Activated naive CD4-positive, alpha-beta T cell treated with anti-CD3 and anti-CD28 coated beads, Interleukin-2, amount 10 ng/mL, durations not matched to agents 7 days and 5 days (primary cell): ENCODE measurements around the gene SNRK.

ENCODE experiments used
- CTCF ChIA-PET: fragments of 350-600 bp; sonication (Branson Sonifier 250); formaldehyde crosslinking; loops from one replicate; lab custom pipeline; 2021; ENCODE audit warnings: antibody characterized with exemption; lab: Charles Lee
- DNase-seq: peaks from one replicate; pipeline ENCODE4 v3.0.0-alpha.2; 2020
- H3K27ac Mint-ChIP-seq: one replicate; pipeline ENCODE4 v1.8.0; 2021; ENCODE audit warnings: mild to moderate bottlenecking, moderate library complexity, mixed read lengths
- H3K27me3 Mint-ChIP-seq: one replicate; pipeline ENCODE4 v1.8.0; 2021; ENCODE audit warnings: mild to moderate bottlenecking, mixed read lengths
- H3K36me3 Mint-ChIP-seq: one replicate; pipeline ENCODE4 v1.8.0; 2021; ENCODE audit warnings: mixed read lengths
- H3K4me1 Mint-ChIP-seq: one replicate; pipeline ENCODE4 v1.8.0; 2021; ENCODE audit warnings: mixed read lengths
- H3K4me3 Mint-ChIP-seq: one replicate; pipeline ENCODE4 v1.8.0; 2021; ENCODE audit warnings: mild to moderate bottlenecking, moderate library complexity, mixed read lengths
- H3K9me3 Mint-ChIP-seq: one replicate; pipeline ENCODE4 v1.8.0; 2021; ENCODE audit warnings: mixed read lengths

Gene SNRK

DNA sequence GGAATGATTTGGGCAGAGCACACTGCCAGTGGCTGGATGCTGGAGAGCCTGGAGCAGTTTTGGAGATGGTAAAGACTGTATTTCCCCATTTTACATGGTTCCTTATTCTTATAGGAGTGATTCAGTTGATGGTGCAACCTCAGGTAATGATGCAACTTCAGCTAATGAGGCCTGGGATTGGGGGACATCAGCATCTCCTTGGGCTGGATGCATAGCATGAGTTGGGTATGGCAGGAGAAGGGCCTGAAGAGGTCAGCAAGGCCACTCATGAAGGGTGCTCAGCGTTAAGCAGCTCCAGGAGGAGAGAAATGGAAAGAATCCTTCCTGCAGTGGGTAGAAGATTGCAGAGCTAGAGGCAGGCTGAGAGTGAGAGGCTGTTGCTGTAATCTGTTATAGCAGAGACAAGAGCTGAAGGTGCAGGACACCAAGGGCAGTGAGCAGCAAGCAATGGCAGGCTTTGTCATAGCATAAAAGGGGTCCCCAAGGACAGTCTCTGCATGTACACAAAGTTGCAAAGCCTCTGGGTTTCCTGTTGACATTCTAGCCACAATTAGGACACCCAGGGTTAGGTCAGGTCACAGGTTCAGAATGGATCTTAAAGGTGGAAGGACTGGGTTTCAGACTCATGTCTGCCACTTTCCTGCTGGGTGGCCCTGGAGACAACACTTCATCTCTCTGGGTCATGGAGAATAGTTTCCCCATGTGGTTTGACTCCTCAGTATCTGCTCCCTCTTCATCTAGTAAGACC is 29.5 kb upstream of the SNRK start:
- CTCF ChIA-PET = interaction anchor here (0.6 to 1.0 kb wide), 3 partner anchors 11 to 246 kb away, joined by 3 to 4 read pairs (median 3); no protein-coding TSS in a partner anchor
- peaks cover 1% of the 10 kb centered on the region for H3K9me3 Mint-ChIP-seq
- no peak for DNase-seq

DNA sequence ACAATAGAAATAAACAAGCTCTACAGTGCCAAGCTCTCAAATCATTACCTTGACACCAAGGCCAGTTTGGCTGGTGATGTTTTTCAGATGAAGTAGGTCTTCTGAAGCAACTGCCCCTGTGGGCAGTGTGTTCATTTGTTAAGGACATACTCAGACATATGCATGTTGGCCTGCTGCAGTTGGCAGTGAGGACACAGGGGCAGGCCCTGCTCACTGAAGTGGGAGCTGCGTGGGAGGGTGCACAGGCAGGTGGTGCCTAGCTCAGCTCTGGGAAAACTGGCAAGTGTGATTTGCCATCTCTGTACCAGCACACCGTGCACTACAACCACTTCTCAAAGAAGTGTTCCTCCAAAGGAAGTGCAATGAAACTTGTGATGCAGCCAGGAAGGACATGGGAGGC is 28.5 kb upstream of the SNRK start:
- no peaks in the 10 kb centered on the region for H3K36me3 Mint-ChIP-seq
- H3K4me3 Mint-ChIP-seq = no peak overlapping the region
- CTCF ChIA-PET = interaction anchor here (1.0 kb wide), 1 partner anchor 10 kb away, joined by 4 read pairs; no protein-coding TSS in a partner anchor
- H3K9me3 Mint-ChIP-seq = peaks cover 1% of the 10 kb centered on the region
- H3K27ac Mint-ChIP-seq = no peak overlapping the region
- peaks cover 13% of the 10 kb centered on the region for H3K27me3 Mint-ChIP-seq
- no peak for DNase-seq
- H3K4me1 Mint-ChIP-seq = peaks cover 9% of the 10 kb centered on the region

More for the DNA sequence above, 29.5 kb upstream of the SNRK start:
- peaks cover 9% of the 10 kb centered on the region for H3K4me1 Mint-ChIP-seq
- H3K27me3 Mint-ChIP-seq = peaks cover 12% of the 10 kb centered on the region
- H3K4me3 Mint-ChIP-seq = no peak overlapping the region
- H3K36me3 Mint-ChIP-seq = no peaks in the 10 kb centered on the region
- H3K27ac Mint-ChIP-seq = no peak overlapping the region

DNA sequence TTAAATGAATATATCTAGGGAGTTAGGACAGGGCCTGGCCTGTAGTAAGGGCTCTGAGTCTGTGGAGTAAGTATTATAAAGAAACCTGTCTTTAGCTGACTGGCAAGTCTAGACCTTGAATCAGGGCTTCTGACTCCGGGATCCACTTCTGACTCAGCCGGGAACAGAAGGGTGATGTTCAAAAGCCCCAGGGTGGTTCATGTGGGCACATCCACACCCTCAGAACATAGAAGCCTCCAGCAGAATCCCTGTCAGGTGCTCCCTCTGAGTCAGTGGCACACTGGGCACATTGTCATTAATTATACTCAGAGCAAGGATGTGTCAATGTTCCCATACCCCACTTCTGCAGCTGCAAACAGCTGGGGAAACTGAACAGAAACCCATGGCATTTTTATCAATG is 26.7 kb upstream of the SNRK start:
- no peaks in the 10 kb centered on the region for H3K36me3 Mint-ChIP-seq
- H3K4me1 Mint-ChIP-seq = peaks cover 9% of the 10 kb centered on the region
- no peak for DNase-seq
- peaks cover 13% of the 10 kb centered on the region for H3K27me3 Mint-ChIP-seq
- no peaks in the 10 kb centered on the region for H3K9me3 Mint-ChIP-seq
- H3K27ac Mint-ChIP-seq = no peak overlapping the region
- H3K4me3 Mint-ChIP-seq = no peak overlapping the region
- CTCF ChIA-PET = no interaction called here

DNA sequence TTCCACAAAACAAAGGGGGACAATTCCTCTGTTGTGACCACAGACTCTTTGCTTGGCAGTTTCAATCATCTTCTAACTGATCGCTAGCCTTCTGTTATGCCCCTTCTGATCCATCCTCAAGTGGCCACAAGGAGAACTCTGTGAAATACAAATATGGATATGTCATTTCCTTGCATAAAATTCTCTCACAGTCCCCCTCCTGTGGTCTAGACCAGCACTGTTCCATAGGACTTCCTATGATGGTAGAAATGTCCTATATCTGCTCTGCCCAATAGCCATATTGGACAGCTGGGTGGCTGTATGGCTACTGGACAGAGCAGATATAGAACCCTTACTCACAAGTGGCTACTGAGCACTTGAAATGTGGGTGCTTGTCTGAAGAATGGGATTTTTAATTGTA is 25.9 kb upstream of the SNRK start:
- no peaks in the 10 kb centered on the region for H3K9me3 Mint-ChIP-seq

DNA sequence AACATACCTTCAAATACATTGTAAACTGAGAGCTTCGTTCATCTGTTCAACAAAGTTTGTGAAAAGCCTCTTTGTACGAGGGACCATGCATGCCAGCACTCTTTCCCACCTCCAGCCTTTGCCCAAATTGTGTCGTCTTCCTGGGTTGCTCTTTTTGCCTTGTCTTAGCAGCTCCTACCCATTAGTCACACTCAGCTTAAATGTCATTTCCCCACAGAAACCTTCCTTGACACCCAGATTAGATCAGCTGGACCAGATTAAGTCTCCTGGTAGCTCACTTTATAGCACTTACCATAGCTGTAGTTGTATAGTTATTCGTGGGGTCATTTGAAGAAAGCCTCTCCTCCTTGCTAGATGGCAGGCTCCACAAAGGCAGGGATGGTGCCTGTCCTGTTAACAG is 24.1 kb upstream of the SNRK start:
- H3K4me3 Mint-ChIP-seq = no peak overlapping the region
- no peak overlapping the region for H3K27ac Mint-ChIP-seq
- no peaks in the 10 kb centered on the region for H3K9me3 Mint-ChIP-seq
- peaks cover 8% of the 10 kb centered on the region for H3K27me3 Mint-ChIP-seq
- CTCF ChIA-PET = no interaction called here
- no peak for DNase-seq
- H3K4me1 Mint-ChIP-seq = peaks cover 2% of the 10 kb centered on the region
- H3K36me3 Mint-ChIP-seq = no peaks in the 10 kb centered on the region

More for the DNA sequence above, 25.9 kb upstream of the SNRK start:
- H3K27ac Mint-ChIP-seq = no peak overlapping the region
- no peak for DNase-seq
- peaks cover 8% of the 10 kb centered on the region for H3K27me3 Mint-ChIP-seq
- CTCF ChIA-PET = no interaction called here
- H3K4me1 Mint-ChIP-seq = peaks cover 9% of the 10 kb centered on the region
- H3K36me3 Mint-ChIP-seq = no peaks in the 10 kb centered on the region
- H3K4me3 Mint-ChIP-seq = no peak overlapping the region

DNA sequence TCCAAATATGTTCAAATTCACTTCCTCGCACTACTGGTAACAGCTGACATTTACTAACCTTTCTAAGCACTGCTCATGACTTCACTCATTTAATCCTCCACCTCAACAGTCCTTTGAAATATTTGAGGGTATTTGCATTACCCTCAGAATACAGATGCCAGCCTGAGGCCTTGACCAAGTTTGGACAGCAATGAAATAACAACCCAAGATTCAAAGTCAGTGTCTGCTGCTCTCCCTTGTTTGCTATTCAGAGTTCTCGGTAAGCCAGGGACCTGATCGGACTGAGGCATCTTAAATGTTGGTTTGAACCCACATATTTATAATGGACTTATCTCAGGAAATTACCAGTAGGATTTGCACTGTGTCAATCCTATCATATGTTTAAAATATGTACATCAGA is 19.9 kb upstream of the SNRK start:
- Mint-ChIP-seq H3K27me3 (peaks cover 3% of the 10 kb centered on the region), H3K9me3 (no peaks in the 10 kb centered on the region), H3K27ac (no peak overlapping the region), H3K4me3 (no peak overlapping the region), H3K36me3 (no peaks in the 10 kb centered on the region), H3K4me1 (no peaks in the 10 kb centered on the region)
- no peak for DNase-seq
- CTCF ChIA-PET = interaction anchor here (0.9 kb wide), 1 partner anchor 103 kb away, joined by 3 read pairs; no protein-coding TSS in a partner anchor

DNA sequence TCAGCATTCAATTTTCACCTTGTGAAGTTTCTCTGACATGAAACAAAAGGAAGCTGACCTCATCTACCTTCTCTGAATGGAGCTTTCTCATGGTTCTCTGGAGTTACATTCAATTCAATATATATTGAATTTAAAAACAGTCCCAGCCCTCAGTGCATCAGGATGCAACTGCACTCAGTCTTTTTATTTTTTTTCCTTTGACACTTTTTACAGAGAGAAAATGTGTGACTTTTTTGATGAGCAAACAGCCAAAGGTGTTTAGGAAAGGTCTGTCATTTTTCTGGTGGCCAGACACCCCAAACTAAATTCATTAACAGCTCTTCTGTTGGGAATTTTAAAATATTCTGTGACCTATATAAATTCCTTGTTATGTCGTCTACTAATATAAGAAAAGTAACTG is 19.3 kb upstream of the SNRK start:
- H3K36me3 Mint-ChIP-seq = no peaks in the 10 kb centered on the region
- no peaks in the 10 kb centered on the region for H3K27me3 Mint-ChIP-seq
- H3K4me3 Mint-ChIP-seq = no peak overlapping the region
- no peaks in the 10 kb centered on the region for H3K4me1 Mint-ChIP-seq
- no peak for DNase-seq
- H3K27ac Mint-ChIP-seq = no peak overlapping the region
- no peaks in the 10 kb centered on the region for H3K9me3 Mint-ChIP-seq
- CTCF ChIA-PET = interaction anchor here (0.9 to 1.5 kb wide), 2 partner anchors 10 to 104 kb away, joined by 3 to 4 read pairs; no protein-coding TSS in a partner anchor

DNA sequence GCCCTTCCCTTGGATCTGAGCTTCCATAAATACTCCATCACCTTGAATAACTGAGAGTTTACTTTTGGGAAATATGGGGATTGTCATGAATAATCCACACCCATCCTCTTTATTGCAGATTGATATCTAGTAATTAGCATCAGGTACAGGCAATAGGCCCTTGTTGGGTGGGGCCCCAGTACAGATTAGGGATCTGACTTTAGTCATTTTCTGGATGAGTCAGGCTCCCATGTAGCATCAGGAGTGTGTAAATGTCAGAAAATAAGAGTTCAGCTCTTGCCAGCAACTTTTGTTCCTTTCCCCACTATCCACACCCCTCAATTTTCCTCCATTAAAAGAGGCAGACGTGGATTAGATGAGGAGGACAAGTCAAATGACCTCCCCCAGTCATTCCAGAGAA is 17.7 kb upstream of the SNRK start:
- no peak for DNase-seq
- no peaks in the 10 kb centered on the region for H3K27me3 Mint-ChIP-seq
- no peaks in the 10 kb centered on the region for H3K4me1 Mint-ChIP-seq
- no peaks in the 10 kb centered on the region for H3K36me3 Mint-ChIP-seq
- CTCF ChIA-PET = no interaction called here
- H3K9me3 Mint-ChIP-seq = no peaks in the 10 kb centered on the region
- no peak overlapping the region for H3K27ac Mint-ChIP-seq
- H3K4me3 Mint-ChIP-seq = no peak overlapping the region

DNA sequence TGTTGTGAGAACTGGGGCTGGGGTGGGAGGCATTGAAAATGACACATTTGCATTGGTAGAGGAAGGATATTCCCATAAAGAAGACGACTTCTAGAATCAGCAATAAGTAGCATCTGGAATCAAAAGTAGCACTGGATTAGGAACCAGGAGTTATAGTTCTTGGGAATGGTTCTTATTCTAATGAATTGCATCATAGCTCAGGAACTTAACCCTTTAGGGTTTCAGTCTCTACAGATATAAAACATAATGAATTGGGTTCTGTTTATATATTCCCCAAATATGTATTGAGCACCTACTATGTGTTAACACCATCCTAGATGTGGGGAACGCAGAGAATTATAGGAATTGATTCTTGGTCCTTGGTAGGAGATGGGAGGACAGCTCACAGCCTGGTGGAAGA is 16.3 kb upstream of the SNRK start:
- no peak overlapping the region for H3K4me3 Mint-ChIP-seq
- H3K27me3 Mint-ChIP-seq = peaks cover 4% of the 10 kb centered on the region
- H3K36me3 Mint-ChIP-seq = no peaks in the 10 kb centered on the region
- H3K4me1 Mint-ChIP-seq = no peaks in the 10 kb centered on the region
- no peak overlapping the region for H3K27ac Mint-ChIP-seq
- CTCF ChIA-PET = no interaction called here
- no peak for DNase-seq
- H3K9me3 Mint-ChIP-seq = no peaks in the 10 kb centered on the region

DNA sequence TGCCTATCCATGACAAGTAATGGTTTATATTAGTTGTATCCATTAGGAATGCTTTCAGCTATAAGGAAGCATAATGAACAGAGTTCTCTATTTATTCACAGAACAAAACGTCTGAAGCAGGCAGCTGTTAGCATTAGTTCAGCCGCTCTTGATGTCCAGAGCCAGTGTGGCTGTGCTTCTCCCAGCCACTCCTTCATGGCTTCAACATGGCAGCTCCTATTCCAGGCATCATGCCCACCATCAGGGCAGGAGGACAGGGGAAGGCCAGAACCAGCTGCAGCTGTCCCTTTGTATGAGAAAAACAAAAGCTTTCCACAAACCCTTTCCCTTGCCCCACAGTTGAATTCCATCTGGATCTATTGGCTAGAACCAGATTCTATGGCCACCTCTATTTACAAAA is 12.9 kb upstream of the SNRK start:
- H3K27ac Mint-ChIP-seq = no peak overlapping the region
- H3K4me1 Mint-ChIP-seq = peaks cover 6% of the 10 kb centered on the region
- H3K27me3 Mint-ChIP-seq = peaks cover 12% of the 10 kb centered on the region
- H3K36me3 Mint-ChIP-seq = peaks cover 1% of the 10 kb centered on the region
- CTCF ChIA-PET = no interaction called here
- no peak overlapping the region for H3K4me3 Mint-ChIP-seq
- H3K9me3 Mint-ChIP-seq = peaks cover 3% of the 10 kb centered on the region
- DNase-seq = no peak

DNA sequence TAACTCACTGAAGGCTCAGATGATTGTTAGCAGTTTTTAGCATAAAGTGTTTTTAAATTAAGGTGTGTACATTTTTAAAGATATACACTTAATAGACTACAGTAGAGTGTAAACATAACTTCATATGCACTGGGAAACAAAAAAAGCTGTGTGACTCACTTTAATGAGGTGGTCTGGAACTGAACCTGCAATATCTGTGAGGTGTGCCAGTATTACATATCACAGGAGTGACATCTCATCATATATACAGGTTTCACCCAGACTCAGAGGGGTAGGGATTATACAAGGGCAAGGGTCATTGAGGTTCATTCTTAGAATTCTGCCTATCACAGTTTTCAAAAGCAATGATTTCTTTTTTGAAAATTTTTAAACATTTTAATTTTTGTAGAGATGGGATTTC is 7.3 kb upstream of the SNRK start:
- no peak for DNase-seq
- no peak overlapping the region for H3K27ac Mint-ChIP-seq
- H3K27me3 Mint-ChIP-seq = peaks cover 18% of the 10 kb centered on the region
- peaks cover 3% of the 10 kb centered on the region for H3K9me3 Mint-ChIP-seq
- CTCF ChIA-PET = no interaction called here
- H3K36me3 Mint-ChIP-seq = peaks cover 3% of the 10 kb centered on the region
- peaks cover 6% of the 10 kb centered on the region for H3K4me1 Mint-ChIP-seq
- H3K4me3 Mint-ChIP-seq = no peak overlapping the region

DNA sequence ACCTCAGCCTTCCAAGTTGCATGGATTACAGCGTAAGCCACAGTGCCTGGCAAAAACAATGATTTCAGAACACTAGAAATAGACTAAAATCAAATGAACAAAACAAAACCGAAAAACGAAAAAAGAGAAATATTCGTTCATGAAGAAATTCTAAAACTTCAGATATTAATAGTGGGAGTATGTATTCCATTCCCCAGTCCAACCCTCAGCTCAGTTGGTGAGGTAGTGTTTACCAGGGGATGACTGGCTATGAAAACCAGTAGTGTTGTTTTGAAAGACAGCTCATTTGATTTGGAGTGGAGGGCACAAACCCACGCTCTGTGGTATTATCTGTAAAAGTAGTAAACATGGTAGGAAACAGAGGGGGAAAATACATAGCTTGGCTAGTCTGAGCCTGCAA is 6.8 kb upstream of the SNRK start:
- Mint-ChIP-seq H3K27ac (no peak overlapping the region), H3K9me3 (peaks cover 3% of the 10 kb centered on the region), H3K4me1 (peaks cover 6% of the 10 kb centered on the region), H3K4me3 (no peak overlapping the region), H3K27me3 (peaks cover 16% of the 10 kb centered on the region), H3K36me3 (peaks cover 3% of the 10 kb centered on the region)
- no peak for DNase-seq
- CTCF ChIA-PET = interaction anchor here (0.9 kb wide), 1 partner anchor 56 kb away, joined by 4 read pairs; no protein-coding TSS in a partner anchor

DNA sequence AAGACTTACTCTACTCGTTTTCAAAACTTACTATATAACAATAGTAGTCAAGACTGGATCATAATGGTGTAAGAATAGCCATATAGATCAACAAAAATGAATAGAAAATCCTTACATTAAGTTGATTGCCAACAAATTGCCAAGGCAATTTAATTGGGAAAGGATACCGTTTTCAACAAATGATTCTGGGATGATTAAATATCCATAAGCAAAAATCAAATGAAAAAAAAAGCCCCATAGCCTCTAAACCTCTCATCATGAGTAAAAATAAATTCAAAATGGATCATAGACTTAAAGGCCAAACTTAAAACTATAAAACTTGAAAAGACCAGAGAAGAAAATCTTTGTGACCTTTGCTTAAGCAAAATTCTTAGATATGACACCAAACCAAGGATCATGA is 5.3 kb upstream of the SNRK start:
- Mint-ChIP-seq H3K27ac (no peak overlapping the region), H3K36me3 (peaks cover 3% of the 10 kb centered on the region), H3K4me1 (peaks cover 12% of the 10 kb centered on the region), H3K27me3 (peaks cover 24% of the 10 kb centered on the region), H3K4me3 (no peak overlapping the region), H3K9me3 (no peaks in the 10 kb centered on the region)
- DNase-seq = no peak
- CTCF ChIA-PET = interaction anchor here (0.9 kb wide), 1 partner anchor 319 kb away, joined by 4 read pairs; no protein-coding TSS in a partner anchor

DNA sequence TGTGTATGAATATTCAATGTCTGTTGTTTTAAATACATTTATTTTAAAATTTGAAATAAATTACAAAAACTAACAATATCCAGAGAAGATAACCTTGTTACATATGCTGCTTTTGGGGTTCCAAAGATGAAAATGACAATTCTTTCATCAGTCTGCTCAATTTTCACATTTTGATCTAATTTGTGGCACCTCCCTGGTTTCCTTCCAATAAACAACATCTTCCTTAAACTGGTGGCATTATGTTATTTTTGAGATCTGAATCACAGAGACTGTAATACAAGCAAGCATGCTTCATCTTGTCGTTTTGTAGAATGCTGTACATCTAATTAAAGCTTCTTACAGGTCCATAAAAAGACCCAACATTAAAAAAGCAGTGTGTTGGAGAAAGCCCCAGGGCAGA is 2.2 kb upstream of the SNRK start:
- peaks cover 15% of the 10 kb centered on the region for H3K36me3 Mint-ChIP-seq
- H3K9me3 Mint-ChIP-seq = no peaks in the 10 kb centered on the region
- no peak overlapping the region for H3K27ac Mint-ChIP-seq
- H3K4me1 Mint-ChIP-seq = peaks cover 16% of the 10 kb centered on the region
- CTCF ChIA-PET = interaction anchor here (1.0 to 1.4 kb wide), 3 partner anchors 12 to 219 kb away, joined by 3 to 6 read pairs (median 4); no protein-coding TSS in a partner anchor
- no peak overlapping the region for H3K4me3 Mint-ChIP-seq
- DNase-seq = no peak
- H3K27me3 Mint-ChIP-seq = peaks cover 19% of the 10 kb centered on the region

DNA sequence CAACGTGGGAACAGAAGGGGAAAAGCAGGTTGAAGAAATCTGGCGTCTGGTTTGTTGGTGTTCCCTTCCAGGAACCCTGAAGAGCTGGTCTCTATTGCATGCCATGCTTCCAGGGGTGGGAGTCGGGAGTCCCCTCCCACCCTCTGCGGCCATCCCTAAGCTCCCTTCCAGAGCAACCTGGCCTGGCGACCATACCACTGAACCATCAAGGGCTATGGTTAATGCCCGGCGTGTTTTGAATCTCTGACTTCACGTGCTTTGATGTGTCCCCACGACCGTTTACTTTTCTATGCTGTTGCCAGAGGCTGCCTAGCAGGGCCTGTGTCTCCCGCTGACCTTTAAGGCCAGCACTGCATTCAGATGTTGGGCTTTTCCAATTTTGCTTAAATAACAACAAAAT is 696 bp upstream of the SNRK start:
- Mint-ChIP-seq H3K27me3 (peaks cover 15% of the 10 kb centered on the region), H3K4me1 (peaks cover 31% of the 10 kb centered on the region), H3K4me3 (peak overlapping the region; percentile 94), H3K27ac (peak overlapping the region; percentile 97), H3K36me3 (peaks cover 29% of the 10 kb centered on the region), H3K9me3 (no peaks in the 10 kb centered on the region)
- DNase-seq = no peak
- CTCF ChIA-PET = interaction anchor here (0.7 to 2.2 kb wide), 4 partner anchors 11 to 217 kb away, joined by 3 to 13 read pairs (median 5); no protein-coding TSS in a partner anchor
